MCF 10A (cell line): ENCODE data around the gene TRPM8. TPM values are rescaled to one million over a fixed set of nuclear protein-coding genes. Genes with fewer than 3 reads are reported as not detected.

ENCODE experiments used
- BruUV-seq: library from RNA; stranded (reverse); fragments of 400-500 nt; replicated peaks from 2 replicates; lab custom pipeline; 2021; lab: Mats Ljungman, UMichigan
- CTCF ChIA-PET: fragments of 300-600 bp; sonication (Branson Sonifier 250); formaldehyde crosslinking; extraction: SDS; loops from one replicate; lab custom pipeline; 2021; ENCODE audit warnings: antibody characterized with exemption, inconsistent platforms; lab: Yijun Ruan, JAX
- POLR2A ChIA-PET: fragments of 300-600, 350-650 bp; sonication (Branson Sonifier 250); formaldehyde crosslinking; extraction: SDS; loops from one replicate; lab custom pipeline; 2020; ENCODE audit warnings: antibody characterized with exemption, inconsistent platforms; lab: Yijun Ruan, JAX
- DNase-seq: peaks from one replicate; pipeline ENCODE4 v3.0.0-alpha.2; 2018; ENCODE audit not compliant: unreplicated experiment
- H3K27ac Mint-ChIP-seq: one replicate; pipeline ENCODE4 v1.8.0; 2022; ENCODE audit warnings: mild to moderate bottlenecking, low read depth, mixed read lengths; ENCODE audit not compliant: unreplicated experiment
- H3K27me3 Mint-ChIP-seq: one replicate; pipeline ENCODE4 v1.8.0; 2022; ENCODE audit warnings: mixed read lengths; ENCODE audit not compliant: insufficient read depth, unreplicated experiment
- H3K36me3 Mint-ChIP-seq: one replicate; pipeline ENCODE4 v1.8.0; 2022; ENCODE audit warnings: mild to moderate bottlenecking, moderate library complexity, mixed read lengths; ENCODE audit not compliant: insufficient read depth, unreplicated experiment
- H3K4me1 Mint-ChIP-seq: one replicate; pipeline ENCODE4 v1.8.0; 2022; ENCODE audit warnings: mixed read lengths; ENCODE audit not compliant: insufficient read depth, unreplicated experiment
- H3K4me3 Mint-ChIP-seq: one replicate; pipeline ENCODE4 v1.8.0; 2022; ENCODE audit warnings: mild to moderate bottlenecking, moderate library complexity, mixed read lengths; ENCODE audit not compliant: unreplicated experiment
- H3K9me3 Mint-ChIP-seq: one replicate; pipeline ENCODE4 v1.8.0; 2022; ENCODE audit warnings: mixed read lengths; ENCODE audit not compliant: unreplicated experiment
- CTCF ChIP-seq: fragments of 200-600 bp; IDR thresholded peaks from one replicate; pipeline ENCODE4 v1.8.0; 2022; ENCODE audit warnings: antibody characterized with exemption, mild to moderate bottlenecking; ENCODE audit not compliant: unreplicated experiment
- intact Hi-C: fragments of 100-400 bp; cut with micrococcal nuclease; formaldehyde crosslinking; loops from 2 replicates; pipeline ENCODE4 v1.14.1; 2022
- total RNA-seq: library from RNA; stranded (reverse); gene quantifications from 2 replicates; pipeline ENCODE4 v1.2.3, GENCODE V29; 2022

The TRPM8 gene
- total RNA-seq, 1 experiment from 2014 or later, result not detected

- Mint-ChIP-seq H3K4me3 (no peak overlapping the region), H3K4me1 (no peaks in the 10 kb centered on the region), H3K27me3 (peaks cover 88% of the 10 kb centered on the region), H3K27ac (no peak overlapping the region), H3K9me3 (peaks cover 16% of the 10 kb centered on the region), H3K36me3 (no peaks in the 10 kb centered on the region)
- ChIA-PET CTCF (no interaction called here), POLR2A (no interaction called here)
- no TSS peak for BruUV-seq
- no peak for DNase-seq
- intact Hi-C loops, result no loop called here
- no peak for TF ChIP-seq CTCF
Observed at GRCh38 chr2:233905945-233906344, 11.2 kb upstream of the TRPM8 start.

DNA sequence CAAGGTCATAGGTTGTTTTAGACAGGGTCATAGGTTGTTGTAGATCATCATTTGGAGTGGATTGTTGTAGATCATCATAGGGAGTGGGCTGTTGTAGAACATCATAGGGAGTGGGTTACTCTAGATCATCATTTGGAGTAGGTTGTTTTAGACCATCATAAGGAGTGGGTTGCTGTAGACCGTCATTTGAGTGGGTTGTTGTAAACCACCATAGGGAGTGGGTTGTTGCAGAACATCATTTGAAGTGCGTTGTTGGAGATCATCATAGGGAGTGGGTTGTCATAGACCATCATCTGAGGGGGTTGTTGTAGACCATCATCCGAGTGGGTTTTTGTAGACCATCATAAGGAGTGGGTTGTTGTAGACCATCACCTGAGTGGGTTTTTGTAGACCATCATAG lies 9.5 kb upstream of the TRPM8 start:
- no peak for TF ChIP-seq CTCF
- ChIA-PET CTCF (no interaction called here), POLR2A (no interaction called here)
- Mint-ChIP-seq H3K36me3 (no peaks in the 10 kb centered on the region), H3K4me1 (no peaks in the 10 kb centered on the region), H3K27me3 (peaks cover 82% of the 10 kb centered on the region), H3K9me3 (peaks cover 16% of the 10 kb centered on the region), H3K27ac (no peak overlapping the region), H3K4me3 (no peak overlapping the region)
- no TSS peak for BruUV-seq
- no peak for DNase-seq
- intact Hi-C loops, result no loop called here

DNA sequence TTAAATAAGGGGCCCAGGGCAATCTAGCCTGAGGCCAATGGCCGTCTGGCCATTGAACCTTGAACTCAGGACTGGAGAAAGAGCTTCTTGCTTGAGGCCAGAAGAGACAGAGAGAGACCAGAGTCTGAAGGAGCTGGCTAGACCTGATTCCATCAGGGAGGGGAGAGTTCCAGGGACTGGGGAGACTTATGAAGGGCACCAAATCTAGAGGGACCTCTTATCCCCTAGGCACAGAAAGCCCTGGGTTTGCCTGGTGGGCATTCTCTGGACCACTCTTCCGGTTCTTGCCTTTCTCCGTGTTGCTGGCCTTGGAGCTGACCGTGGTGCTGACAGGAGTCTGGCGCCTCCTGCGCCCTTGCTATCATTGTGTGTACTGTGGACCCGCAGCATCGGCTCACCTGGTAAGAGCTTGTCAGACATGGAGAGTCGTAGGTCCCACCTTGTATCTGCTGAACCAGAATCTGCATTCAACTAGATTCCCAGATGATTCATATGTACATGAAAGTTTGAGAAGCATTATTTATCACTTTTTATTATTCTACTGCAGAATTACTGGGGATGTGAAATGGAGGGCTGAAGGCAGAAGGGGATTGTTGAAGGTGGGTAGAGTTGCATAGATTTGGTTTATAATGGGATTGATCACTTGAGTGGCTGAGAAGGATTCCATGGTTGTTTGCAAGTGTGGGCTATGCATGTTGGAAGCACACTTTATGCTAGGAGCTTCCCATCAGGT lies 4.3 kb upstream of the TRPM8 start:
- no peaks in the 10 kb centered on the region for H3K36me3 Mint-ChIP-seq
- H3K4me3 Mint-ChIP-seq, result no peak overlapping the region
- H3K27ac Mint-ChIP-seq, result no peak overlapping the region
- DNase-seq, result peak; percentile 42
- CTCF ChIA-PET, result interaction anchor here (0.6 to 1.8 kb wide), 8 partner anchors 12 to 486 kb away, joined by 3 to 5 read pairs (median 3); partner anchors contain the start of gene HJURP
- intact Hi-C loops, result loop anchor here (10.0 kb wide), 1 partner anchor 468 kb away; no protein-coding TSS in a partner anchor
- peaks cover under 1% of the 10 kb centered on the region for H3K9me3 Mint-ChIP-seq
- H3K4me1 Mint-ChIP-seq, result no peaks in the 10 kb centered on the region
- POLR2A ChIA-PET, result interaction anchor here (1.0 kb wide), 1 partner anchor 52 kb away, joined by 3 read pairs; no protein-coding TSS in a partner anchor
- H3K27me3 Mint-ChIP-seq, result peaks cover 61% of the 10 kb centered on the region
- no TSS peak for BruUV-seq
- TF ChIP-seq CTCF, result no peak

DNA sequence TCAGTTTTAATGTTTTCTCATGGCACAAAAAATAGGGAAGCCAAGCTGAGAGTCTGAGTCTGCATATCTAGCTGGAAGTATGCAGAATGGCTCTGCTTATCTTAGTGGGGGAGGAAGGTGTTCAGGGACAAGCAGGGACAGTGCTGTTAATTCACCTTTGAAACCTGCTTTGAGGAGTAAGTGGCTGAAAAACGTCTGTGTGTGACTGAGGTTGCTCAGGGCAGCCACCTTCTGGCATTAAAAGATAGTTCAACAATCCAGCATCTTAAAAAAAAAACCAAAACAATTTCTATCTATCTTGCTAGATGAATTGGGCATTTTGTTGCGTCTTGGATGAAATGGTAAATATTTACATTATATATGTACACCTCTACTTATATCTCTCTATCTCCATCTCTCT lies 2.0 kb upstream of the TRPM8 start:
- BruUV-seq, result no TSS peak
- TF ChIP-seq CTCF, result no peak
- Mint-ChIP-seq H3K36me3 (no peaks in the 10 kb centered on the region), H3K4me3 (no peak overlapping the region), H3K27me3 (peaks cover 47% of the 10 kb centered on the region), H3K4me1 (peaks cover 3% of the 10 kb centered on the region), H3K9me3 (no peaks in the 10 kb centered on the region), H3K27ac (no peak overlapping the region)
- CTCF ChIA-PET, result interaction anchor here (0.6 to 1.7 kb wide), 5 partner anchors 22 to 585 kb away, joined by 3 to 5 read pairs (median 4); no protein-coding TSS in a partner anchor
- intact Hi-C loops, result loop anchor here (10.0 kb wide), 1 partner anchor 470 kb away; no protein-coding TSS in a partner anchor
- peak; percentile 14 for DNase-seq
- POLR2A ChIA-PET, result no interaction called here
